HCT116 (cell line): ENCODE measurements around the gene ALKBH8. TPM values are rescaled to one million over a fixed set of nuclear protein-coding genes. Genes with fewer than 3 reads are reported as not detected.

Source experiments
- ATAC-seq: fragments of 200-7000 bp; cut with Tn5 transposase; 2 replicates; pipeline ENCODE4 v1.9.1; 2020; ENCODE audit warnings: mild to moderate bottlenecking, moderate library complexity
- BruUV-seq: library from RNA; stranded (reverse); fragments of 400-500 nt; replicated peaks from 2 replicates; lab custom pipeline; 2021; lab: Mats Ljungman, UMichigan
- CTCF ChIA-PET: fragments of 300-600 bp; sonication (Branson Sonifier 250); formaldehyde crosslinking; loops from one replicate; lab custom pipeline; 2021; ENCODE audit warnings: antibody characterized with exemption; lab: Charles Lee
- POLR2A ChIA-PET: fragments of 300-600, 350-600 bp; sonication (Branson Sonifier 250); formaldehyde crosslinking; loops from one replicate; lab custom pipeline; 2021; ENCODE audit warnings: antibody characterized with exemption; lab: Charles Lee
- RAD21 ChIA-PET, 2 experiments: fragments of 300-600 bp; sonication (Branson Sonifier 250); formaldehyde crosslinking; loops; one replicate each; lab custom pipeline; 2023; ENCODE audit warnings: low total read pairs in 2 of 2; ENCODE audit not compliant: uncharacterized antibody in 2 of 2, unreplicated experiment in 2 of 2, low non-redundant PET in 1 of 2; lab: Charles Lee
- DNase-seq: peaks from one replicate; pipeline ENCODE4 v3.0.0-alpha.2; 2010; ENCODE audit warnings: low read depth, low spot score
- H2AFZ ChIP-seq: fragments of 200-600 bp; shearing (Covaris generic), sonication (generic); 2 replicates; pipeline ENCODE4 v1.6.1; 2017; ENCODE audit warnings: low read depth, mixed run types, mixed read lengths, antibody characterized with exemption, low read length; ENCODE audit not compliant: poor library complexity, severe bottlenecking
- H3K27ac ChIP-seq: 2 replicates; pipeline ENCODE4 v1.5.1; 2012; ENCODE audit warnings: low read depth, low read length
- H3K27me3 ChIP-seq: fragments of 200-600 bp; sonication (generic); 2 replicates; pipeline ENCODE4 v1.6.1; 2016; ENCODE audit warnings: mixed run types, low read length, mixed read lengths; ENCODE audit not compliant: insufficient read depth
- H3K36me3 ChIP-seq, 2 experiments: fragments of 200-500 bp in 1 of 2; fragments of 200-600 bp in 1 of 2; sonication (Bioruptor generic) in 1 of 2; sonication (generic) in 1 of 2; 2 replicates each; pipeline versions ENCODE4 v1.5.1 to v1.6.1; 2014 to 2016; ENCODE audit warnings: low read length in 2 of 2, inconsistent platforms in 1 of 2, mixed read lengths in 1 of 2, mixed run types in 1 of 2; ENCODE audit not compliant: insufficient read depth in 2 of 2, control insufficient read depth in 1 of 2
- H3K4me1 ChIP-seq, 2 experiments: fragments of 200-600 bp in 1 of 2; sonication (generic) in 1 of 2; 2 replicates each; pipeline versions ENCODE4 v1.5.1 to v1.6.1; 2012 to 2017; ENCODE audit warnings: low read length in 2 of 2, inconsistent platforms in 1 of 2, mild to moderate bottlenecking in 1 of 2, mixed read lengths in 1 of 2, mixed run types in 1 of 2, moderate library complexity in 1 of 2; ENCODE audit not compliant: insufficient read depth in 2 of 2, control insufficient read depth in 1 of 2
- H3K4me2 ChIP-seq: fragments of 200-600 bp; sonication (generic); 2 replicates; pipeline ENCODE4 v1.6.1; 2017; ENCODE audit warnings: mixed run types, low read length, mixed read lengths
- H3K4me3 ChIP-seq, 2 experiments: fragments of 200-600 bp in 1 of 2; sonication (generic) in 1 of 2; replicated peaks in 1 of 2; 2 replicates each; pipeline ENCODE4 v1.5.1; 2011 to 2016; ENCODE audit warnings: low read length in 2 of 2, control low read depth in 1 of 2, low read depth in 1 of 2, mild to moderate bottlenecking in 1 of 2, mixed read lengths in 1 of 2, mixed run types in 1 of 2
- H3K79me2 ChIP-seq: fragments of 200-600 bp; sonication (generic); 2 replicates; pipeline ENCODE4 v1.6.1; 2017; ENCODE audit warnings: mild to moderate bottlenecking, mixed run types, low read length, moderate library complexity, mixed read lengths; ENCODE audit not compliant: insufficient read depth
- H3K9ac ChIP-seq: fragments of 200-600 bp; sonication (generic); 2 replicates; pipeline ENCODE4 v1.6.1; 2016; ENCODE audit warnings: low read length, mixed read lengths
- H3K9me2 ChIP-seq: fragments of 200-600 bp; sonication (generic), shearing (Covaris generic); 2 replicates; pipeline ENCODE4 v1.6.1; 2017; ENCODE audit warnings: mixed run types, mild to moderate bottlenecking, moderate library complexity; ENCODE audit not compliant: insufficient read depth
- H3K9me3 ChIP-seq, 2 experiments: fragments of 200-500 bp in 1 of 2; fragments of 200-600 bp in 1 of 2; sonication (Bioruptor generic) in 1 of 2; sonication (generic) in 1 of 2; 2 replicates each; pipeline ENCODE4 v1.6.1; 2014 to 2017; ENCODE audit warnings: low read length in 2 of 2, mixed read lengths in 2 of 2, inconsistent platforms in 1 of 2, low read depth in 1 of 2, mild to moderate bottlenecking in 1 of 2, mixed run types in 1 of 2, moderate library complexity in 1 of 2; ENCODE audit not compliant: control insufficient read depth in 1 of 2, insufficient read depth in 1 of 2
- H4K20me1 ChIP-seq: fragments of 200-600 bp; sonication (generic), shearing (Covaris generic); 2 replicates; pipeline ENCODE4 v1.6.1; 2017; ENCODE audit warnings: mixed run types, mild to moderate bottlenecking, moderate library complexity; ENCODE audit not compliant: insufficient read depth
- CEBPB ChIP-seq: IDR thresholded peaks from 2 replicates; pipeline ENCODE4 v1.6.1; 2012; ENCODE audit warnings: low read depth
- CTCF ChIP-seq, 3 experiments: fragments of 200-600 bp in 1 of 3; sonication (generic) in 1 of 3; IDR thresholded peaks in 2 of 3; conservative IDR thresholded peaks in 1 of 3; 2 replicates each; pipeline ENCODE4 v1.5.1; 2012 to 2017; ENCODE audit warnings: low read depth in 2 of 3, low read length in 2 of 3, antibody characterized with exemption in 1 of 3, borderline replicate concordance in 1 of 3, control low read depth in 1 of 3, mild to moderate bottlenecking in 1 of 3, mixed read lengths in 1 of 3, mixed run types in 1 of 3, moderate library complexity in 1 of 3; ENCODE audit not compliant: insufficient read depth in 1 of 3
- JUND ChIP-seq: IDR thresholded peaks from 2 replicates; pipeline ENCODE4 v1.6.1; 2012
- MAX ChIP-seq: IDR thresholded peaks from 2 replicates; pipeline ENCODE4 v1.6.1; 2012
- POLR2AphosphoS5 ChIP-seq: IDR thresholded peaks from 2 replicates; pipeline ENCODE4 v1.6.1; 2011; ENCODE audit warnings: mild to moderate bottlenecking, low read depth, low read length, moderate library complexity
- RAD21 ChIP-seq: IDR thresholded peaks from 2 replicates; pipeline ENCODE4 v1.6.1; 2012; ENCODE audit warnings: low read depth, mild to moderate bottlenecking
- REST ChIP-seq: IDR thresholded peaks from 2 replicates; pipeline ENCODE4 v1.6.1; 2012; ENCODE audit warnings: low read depth
- SIN3A ChIP-seq: IDR thresholded peaks from 2 replicates; pipeline ENCODE4 v1.6.1; 2012; ENCODE audit warnings: low read depth
- SP1 ChIP-seq: IDR thresholded peaks from 2 replicates; pipeline ENCODE4 v1.6.1; 2012; ENCODE audit warnings: low read depth
- SRF ChIP-seq: IDR thresholded peaks from 2 replicates; pipeline ENCODE4 v1.6.1; 2012; ENCODE audit warnings: low read depth
- TCF7L2 ChIP-seq: IDR thresholded peaks from 2 replicates; pipeline ENCODE4 v1.7.0; 2011; ENCODE audit warnings: borderline replicate concordance, inconsistent platforms; ENCODE audit not compliant: insufficient read depth, insufficient read length; ENCODE audit errors: extremely low read depth
- YY1 ChIP-seq: IDR thresholded peaks from 2 replicates; pipeline ENCODE4 v1.6.1; 2011; ENCODE audit warnings: low read length, low read depth, moderate library complexity, mild to moderate bottlenecking; ENCODE audit not compliant: insufficient replicate concordance; ENCODE audit errors: extremely low read depth
- ZBTB33 ChIP-seq: IDR thresholded peaks from 2 replicates; pipeline ENCODE4 v1.6.1; 2011; ENCODE audit warnings: mild to moderate bottlenecking, low read length, moderate library complexity; ENCODE audit not compliant: insufficient replicate concordance; ENCODE audit errors: extremely low read depth
- ZFX ChIP-seq: fragments of 450-650 bp; IDR thresholded peaks from 2 replicates; pipeline ENCODE4 v1.6.1; 2017
- intact Hi-C: fragments of 100-400 bp; cut with micrococcal nuclease; formaldehyde crosslinking; loops from 2 replicates; pipeline ENCODE4 v1.10.0; 2022
- total RNA-seq: library from RNA; stranded (reverse); gene quantifications from one replicate; pipeline ENCODE4 v1.2.1, GENCODE V29; 2021; ENCODE audit not compliant: unreplicated experiment

Gene ALKBH8
- total RNA-seq, 1 experiment from 2014 or later: 11.6 TPM

- BruUV-seq: no TSS peak
- TF ChIP-seq TCF7L2 (no peak), CTCF (IDR thresholded peaks at IDR 0.05 in 2 of 3, conservative IDR thresholded peaks at IDR 0.05 in 1 of 3; ENCODE audit: borderline replicate concordance in 1 of 3, insufficient read depth in 1 of 3, low read depth in 2 of 3, low read length in 2 of 3) (no peak), SIN3A (no peak), YY1 (no peak), SP1 (no peak), SRF (no peak)
- Histone ChIP-seq H3K9me2 (no peaks in the 10 kb centered on the region), H2AFZ (no peak overlapping the region), H3K4me2 (no peak overlapping the region), H4K20me1 (no peaks in the 10 kb centered on the region), H3K79me2 (no peaks in the 10 kb centered on the region), H3K9ac (no peak overlapping the region), H3K36me3 (no peaks in the 10 kb centered on the region), H3K4me3 (no peak overlapping the region), H3K9me3 (no peaks in the 10 kb centered on the region), H3K27me3 (peaks cover 8% of the 10 kb centered on the region; the same call in 1 of the 2 replicates), H3K4me1 (no peaks in the 10 kb centered on the region), H3K27ac (no peak overlapping the region)
- intact Hi-C loops: no loop called here
- ChIA-PET POLR2A (no interaction called here), CTCF (no interaction called here), RAD21 (no interaction called here)
- ATAC-seq (no peak), DNase-seq (no peak)
Observed at GRCh38 chr11:107477820-107478219, 87.7 kb downstream of the ALKBH8 start.

GRCh38 chr11:107473792-107474191 is 91.7 kb downstream of the ALKBH8 start:
- Histone ChIP-seq H3K79me2 (no peaks in the 10 kb centered on the region), H3K4me1 (no peaks in the 10 kb centered on the region), H3K9ac (no peak overlapping the region), H3K9me3 (no peaks in the 10 kb centered on the region), H3K27me3 (peaks cover 8% of the 10 kb centered on the region; the same call in 1 of the 2 replicates), H3K27ac (no peak overlapping the region), H3K4me3 (no peak overlapping the region), H3K36me3 (no peaks in the 10 kb centered on the region), H4K20me1 (no peaks in the 10 kb centered on the region), H3K4me2 (no peak overlapping the region), H3K9me2 (no peaks in the 10 kb centered on the region), H2AFZ (no peak overlapping the region)
- intact Hi-C loops: no loop called here
- DNase-seq (no peak), ATAC-seq (no peak)
- ChIA-PET RAD21 (no interaction called here), CTCF (no interaction called here), POLR2A (no interaction called here)
- no TSS peak for BruUV-seq
- TF ChIP-seq REST: no peak
- no peak for TF ChIP-seq JUND
- no peak for TF ChIP-seq ZBTB33
- no peak for TF ChIP-seq RAD21
- TF ChIP-seq ZFX: no peak
- no peak for TF ChIP-seq POLR2AphosphoS5
- no peak for TF ChIP-seq CEBPB
- TF ChIP-seq MAX: no peak
